ENCODE results near the gene DPEP3.

- no peak for TF ChIP-seq EZH2 (IDR thresholded peaks at IDR 0.05; ENCODE audit: insufficient read depth, poor library complexity, severe bottlenecking)
- TF ChIP-seq EZH2phosphoT487 (IDR thresholded peaks at IDR 0.05; ENCODE audit: insufficient read depth, low read depth) = no peak
These were observed 38.9 kb upstream of the DPEP3 start for GRCh38 chr16:68019167-68019680.

Data from GM23248 (cell line).